ENCODE measurements around the gene POLDIP2. TPM values are rescaled to one million over a fixed set of nuclear protein-coding genes. Genes with fewer than 3 reads are reported as not detected.

The POLDIP2 gene
- total and polyA plus RNA-seq, 2 donors from 2014 or later, result 84.9 to 174 TPM

DNA sequence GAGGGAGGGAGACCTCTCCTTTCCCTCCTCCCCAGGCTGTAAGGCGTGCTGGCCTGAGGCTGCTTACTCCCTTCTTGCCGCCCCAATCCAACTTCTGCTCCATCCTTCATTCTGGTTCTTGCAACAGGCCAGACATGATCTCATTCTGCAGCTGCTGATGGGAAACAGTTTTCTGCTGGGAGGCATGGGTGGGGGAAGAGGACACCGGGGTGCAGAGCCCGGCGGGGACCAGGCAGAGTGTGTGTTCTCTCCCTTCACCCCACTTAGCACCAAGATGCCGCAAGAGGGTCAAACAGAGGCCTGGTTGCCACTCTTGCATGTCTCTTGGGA, 15.6 kb upstream of the POLDIP2 start:
- peaks cover 0 to 17% (median 3%) of the 10 kb centered on the region in 3 donors for H3K4me1 ChIP-seq (ENCODE audit: control insufficient read depth in 2 of 3, insufficient read depth in 2 of 3, low read depth in 1 of 3, low read length in 3 of 3)
- H3K9me3 ChIP-seq (ENCODE audit: control insufficient read depth in 2 of 3, insufficient read depth in 1 of 3, low read length in 3 of 3), result no peaks in the 10 kb centered on the region
- no peaks in the 10 kb centered on the region for H3K27me3 ChIP-seq (ENCODE audit: control insufficient read depth, insufficient read depth, low read length)
- no peak overlapping the region for H3K27ac ChIP-seq (ENCODE audit: low read depth in 2 of 2, low read length in 2 of 2)
- H3K4me3 ChIP-seq (ENCODE audit: low read length in 3 of 3), result no peak overlapping the region
- DNase-seq, result no peak
- no peak for FAIRE-seq
- TF ChIP-seq, protein P1, sequence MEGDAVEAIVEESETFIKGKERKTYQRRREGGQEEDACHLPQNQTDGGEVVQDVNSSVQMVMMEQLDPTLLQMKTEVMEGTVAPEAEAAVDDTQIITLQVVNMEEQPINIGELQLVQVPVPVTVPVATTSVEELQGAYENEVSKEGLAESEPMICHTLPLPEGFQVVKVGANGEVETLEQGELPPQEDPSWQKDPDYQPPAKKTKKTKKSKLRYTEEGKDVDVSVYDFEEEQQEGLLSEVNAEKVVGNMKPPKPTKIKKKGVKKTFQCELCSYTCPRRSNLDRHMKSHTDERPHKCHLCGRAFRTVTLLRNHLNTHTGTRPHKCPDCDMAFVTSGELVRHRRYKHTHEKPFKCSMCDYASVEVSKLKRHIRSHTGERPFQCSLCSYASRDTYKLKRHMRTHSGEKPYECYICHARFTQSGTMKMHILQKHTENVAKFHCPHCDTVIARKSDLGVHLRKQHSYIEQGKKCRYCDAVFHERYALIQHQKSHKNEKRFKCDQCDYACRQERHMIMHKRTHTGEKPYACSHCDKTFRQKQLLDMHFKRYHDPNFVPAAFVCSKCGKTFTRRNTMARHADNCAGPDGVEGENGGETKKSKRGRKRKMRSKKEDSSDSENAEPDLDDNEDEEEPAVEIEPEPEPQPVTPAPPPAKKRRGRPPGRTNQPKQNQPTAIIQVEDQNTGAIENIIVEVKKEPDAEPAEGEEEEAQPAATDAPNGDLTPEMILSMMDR (IDR thresholded peaks at IDR 0.05; ENCODE audit: borderline replicate concordance, extremely low read depth, insufficient read depth), result no peak
- H3K36me3 ChIP-seq (ENCODE audit: control insufficient read depth in 2 of 3, insufficient read depth in 3 of 3, low read length in 3 of 3), result no peaks in the 10 kb centered on the region
- H3K9ac ChIP-seq (ENCODE audit: low read length in 3 of 3), result no peak overlapping the region
- intact Hi-C loops (cut with DNase I), result no loop called here

DNA sequence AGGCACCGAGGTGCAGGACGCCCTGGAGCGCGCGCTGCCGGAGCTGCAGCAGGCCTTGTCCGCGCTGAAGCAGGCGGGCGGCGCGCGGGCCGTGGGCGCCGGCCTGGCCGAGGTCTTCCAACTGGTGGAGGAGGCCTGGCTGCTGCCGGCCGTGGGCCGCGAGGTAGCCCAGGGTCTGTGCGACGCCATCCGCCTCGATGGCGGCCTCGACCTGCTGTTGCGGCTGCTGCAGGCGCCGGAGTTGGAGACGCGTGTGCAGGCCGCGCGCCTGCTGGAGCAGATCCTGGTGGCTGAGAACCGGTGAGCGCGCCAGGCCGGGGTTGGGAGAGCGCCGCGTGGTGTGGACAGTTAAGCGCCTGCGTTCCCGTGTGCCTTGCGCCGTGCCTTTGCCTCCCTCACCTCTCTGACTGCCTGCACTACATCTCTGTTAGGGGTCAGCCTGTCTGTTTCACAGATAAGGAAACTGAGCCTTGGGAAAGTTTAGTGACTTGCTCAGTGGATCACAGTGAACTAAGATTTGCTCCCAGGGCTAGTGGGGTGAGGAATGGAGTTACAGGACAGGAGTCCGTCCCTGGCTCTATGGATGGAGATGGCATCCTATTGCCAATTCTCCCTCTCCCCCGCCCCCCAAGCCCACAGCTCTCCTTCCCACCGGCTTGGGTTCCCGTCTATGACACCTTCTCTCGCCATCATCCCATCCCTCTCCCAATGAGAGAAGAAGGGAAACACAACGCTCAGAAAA, 15.0 kb upstream of the POLDIP2 start:
- H3K4me1 ChIP-seq (ENCODE audit: control insufficient read depth in 2 of 3, insufficient read depth in 2 of 3, low read depth in 1 of 3, low read length in 3 of 3), result peaks cover 0 to 17% (median 3%) of the 10 kb centered on the region in 3 donors
- DNase-seq (peak in 2 of 5 donors; percentile 46 to 86), FAIRE-seq (no peak)
- H3K36me3 ChIP-seq (ENCODE audit: control insufficient read depth in 2 of 3, insufficient read depth in 3 of 3, low read length in 3 of 3), result no peaks in the 10 kb centered on the region
- TF ChIP-seq, protein P1 (IDR thresholded peaks at IDR 0.05; ENCODE audit: borderline replicate concordance, extremely low read depth, insufficient read depth), result no peak
- intact Hi-C loops (cut with DNase I), result no loop called here
- peak overlapping the region in 1 of 3 donors; percentile 34 for H3K9ac ChIP-seq (ENCODE audit: low read length in 3 of 3)
- H3K27ac ChIP-seq (ENCODE audit: low read depth in 2 of 2, low read length in 2 of 2), result no peak overlapping the region
- no peaks in the 10 kb centered on the region for H3K9me3 ChIP-seq (ENCODE audit: control insufficient read depth in 2 of 3, insufficient read depth in 1 of 3, low read length in 3 of 3)
- H3K4me3 ChIP-seq (ENCODE audit: low read length in 3 of 3), result peak overlapping the region; percentile 23 to 59 (median 42)
- H3K27me3 ChIP-seq (ENCODE audit: control insufficient read depth, insufficient read depth, low read length), result no peaks in the 10 kb centered on the region

DNA sequence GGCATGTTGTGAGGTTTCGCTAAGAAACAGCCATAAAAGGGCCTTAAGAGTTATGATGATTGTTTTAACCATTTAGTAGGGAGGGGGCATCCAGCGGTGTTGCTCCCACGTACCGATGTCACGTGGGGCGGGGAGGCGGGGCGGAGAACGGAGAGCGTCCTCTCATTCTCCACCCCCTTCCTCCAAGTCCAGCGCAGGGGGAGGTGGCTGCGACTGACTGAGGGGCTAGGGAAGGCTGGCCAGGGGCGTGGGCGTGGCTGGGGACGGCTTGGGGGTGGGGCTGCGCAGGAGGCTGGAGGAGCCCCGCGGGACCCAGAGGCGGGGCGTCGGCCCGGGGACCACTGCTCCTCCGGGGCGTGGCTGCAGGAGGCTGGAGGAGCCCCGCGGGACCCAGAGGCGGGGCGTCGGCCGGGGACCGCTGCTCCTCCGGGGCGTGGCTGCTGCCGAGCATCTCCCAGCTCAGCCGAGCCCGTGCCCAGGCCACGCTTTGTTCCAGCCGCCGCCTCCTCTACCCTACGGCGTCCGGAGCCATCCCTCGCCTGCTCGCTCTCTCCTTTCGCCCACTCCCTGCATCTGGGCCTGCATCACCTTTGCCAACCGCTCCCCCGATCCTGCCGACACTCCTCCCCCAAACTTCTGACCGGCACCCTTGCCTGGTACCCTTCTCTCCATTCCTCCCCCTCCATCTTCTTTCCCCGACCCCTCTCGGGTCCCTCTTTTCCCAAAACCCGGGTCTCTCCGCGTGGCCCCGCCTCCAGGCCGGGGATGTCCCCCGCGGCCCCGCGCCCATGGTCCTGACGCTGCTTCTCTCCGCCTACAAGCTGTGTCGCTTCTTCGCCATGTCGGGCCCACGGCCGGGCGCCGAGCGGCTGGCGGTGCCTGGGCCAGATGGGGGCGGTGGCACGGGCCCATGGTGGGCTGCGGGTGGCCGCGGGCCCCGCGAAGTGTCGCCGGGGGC, 14.2 kb upstream of the POLDIP2 start, which contains the start of gene SARM1:
TSS of gene SARM1 (plus strand) at position 450 of the 958 bp plus-strand sequence. CDS start at position 789, 339 bp downstream.
- H3K9ac ChIP-seq (ENCODE audit: low read length in 3 of 3), result peak within 1 kb of the TSS in 2 of 3 donors; percentile 34 to 42
- TF ChIP-seq, protein P1 (IDR thresholded peaks at IDR 0.05; ENCODE audit: borderline replicate concordance, extremely low read depth, insufficient read depth), result no peak
- DNase-seq (peak; percentile 95 to 97 (median 96)), FAIRE-seq (no peak)
- H3K4me1 ChIP-seq (ENCODE audit: control insufficient read depth in 2 of 3, insufficient read depth in 2 of 3, low read depth in 1 of 3, low read length in 3 of 3), result peaks cover 0 to 17% (median 3%) of the 10 kb centered on the region in 3 donors
- no peaks in the 10 kb centered on the region for H3K9me3 ChIP-seq (ENCODE audit: control insufficient read depth in 2 of 3, insufficient read depth in 1 of 3, low read length in 3 of 3)
- H3K27ac ChIP-seq (ENCODE audit: low read depth in 2 of 2, low read length in 2 of 2), result peak within 1 kb of the TSS in 1 of 2 donors; percentile 28
- no peaks in the 10 kb centered on the region for H3K27me3 ChIP-seq (ENCODE audit: control insufficient read depth, insufficient read depth, low read length)
- peak within 1 kb of the TSS; percentile 56 to 67 (median 59) for H3K4me3 ChIP-seq (ENCODE audit: low read length in 3 of 3)
- intact Hi-C loops (cut with DNase I), result no loop called here
- H3K36me3 ChIP-seq (ENCODE audit: control insufficient read depth in 2 of 3, insufficient read depth in 3 of 3, low read length in 3 of 3), result no peaks in the 10 kb centered on the region

Measured in kidney (tissue), 14 donors.